Mesenchymal stem cell (in vitro differentiated cells and primary cell): ENCODE data around the gene PSORS1C1.

Experiments used
- DNase-seq: peaks from one replicate; pipeline ENCODE4 v3.0.0-alpha.2; 2013
- H2AFZ ChIP-seq: one replicate; pipeline ENCODE4 v1.6.1; 2013; ENCODE audit warnings: low read depth, mild to moderate bottlenecking, control low read depth, inconsistent platforms, low read length, moderate library complexity
- H2AK5ac ChIP-seq: 2 replicates; pipeline ENCODE4 v1.6.1; 2013; ENCODE audit warnings: low read length, moderate library complexity, mild to moderate bottlenecking, inconsistent platforms; ENCODE audit not compliant: severe bottlenecking
- H2BK120ac ChIP-seq: one replicate; pipeline ENCODE4 v1.6.1; 2013; ENCODE audit warnings: low read depth, mild to moderate bottlenecking, inconsistent platforms, low read length, moderate library complexity
- H2BK12ac ChIP-seq, 2 experiments: one replicate each; pipeline ENCODE4 v1.6.1; 2013; ENCODE audit warnings: inconsistent platforms in 2 of 2, low read length in 2 of 2, mild to moderate bottlenecking in 2 of 2, moderate library complexity in 2 of 2, control low read depth in 1 of 2
- H2BK15ac ChIP-seq: one replicate; pipeline ENCODE4 v1.6.1; 2013; ENCODE audit warnings: mild to moderate bottlenecking, low read depth, inconsistent platforms; ENCODE audit not compliant: poor library complexity, severe bottlenecking
- H2BK5ac ChIP-seq: 2 replicates; pipeline ENCODE4 v1.6.1; 2013; ENCODE audit warnings: low read depth, mild to moderate bottlenecking, low read length, control low read depth, inconsistent platforms; ENCODE audit not compliant: poor library complexity, severe bottlenecking
- H3K14ac ChIP-seq, 2 experiments: one replicate each; pipeline ENCODE4 v1.6.1; 2013; ENCODE audit warnings: inconsistent platforms in 2 of 2, low read length in 2 of 2, control low read depth in 1 of 2, mild to moderate bottlenecking in 1 of 2, moderate library complexity in 1 of 2
- H3K18ac ChIP-seq, 2 experiments: one replicate each; pipeline ENCODE4 v1.6.1; 2013; ENCODE audit warnings: inconsistent platforms in 2 of 2, low read length in 2 of 2, control low read depth in 1 of 2, low read depth in 1 of 2, mild to moderate bottlenecking in 1 of 2
- H3K23ac ChIP-seq, 2 experiments: one replicate each; pipeline ENCODE4 v1.6.1; 2013; ENCODE audit warnings: inconsistent platforms in 2 of 2, low read length in 2 of 2, mild to moderate bottlenecking in 2 of 2, moderate library complexity in 2 of 2, control low read depth in 1 of 2
- H3K27ac ChIP-seq: 2 replicates; pipeline ENCODE4 v1.5.1; 2013; ENCODE audit warnings: mild to moderate bottlenecking, moderate library complexity, low read length, control low read depth, inconsistent platforms; ENCODE audit not compliant: poor library complexity, severe bottlenecking
- H3K27me3 ChIP-seq, 2 experiments: 2 replicates each; pipeline versions ENCODE4 v1.6.1 to v1.7.0; 2013; ENCODE audit warnings: low read length in 2 of 2, mild to moderate bottlenecking in 2 of 2, moderate library complexity in 2 of 2, control low read depth in 1 of 2, inconsistent platforms in 1 of 2; ENCODE audit not compliant: control insufficient read depth in 1 of 2, insufficient read depth in 1 of 2
- H3K36me3 ChIP-seq, 2 experiments: 2 replicates each; pipeline versions ENCODE4 v1.6.1 to v1.7.0; 2013; ENCODE audit warnings: low read length in 2 of 2, control low read depth in 1 of 2, inconsistent platforms in 1 of 2, low read depth in 1 of 2, mild to moderate bottlenecking in 1 of 2; ENCODE audit not compliant: insufficient read depth in 2 of 2, control insufficient read depth in 1 of 2
- H3K4ac ChIP-seq, 2 experiments: one replicate each; pipeline ENCODE4 v1.6.1; 2013; ENCODE audit warnings: inconsistent platforms in 2 of 2, low read length in 2 of 2, mild to moderate bottlenecking in 2 of 2, moderate library complexity in 2 of 2, control low read depth in 1 of 2, low read depth in 1 of 2
- H3K4me1 ChIP-seq: 2 replicates; pipeline ENCODE4 v1.6.1; 2013; ENCODE audit warnings: low read depth, low read length, control low read depth; ENCODE audit not compliant: control insufficient read depth, insufficient read depth
- H3K4me2 ChIP-seq: 2 replicates; pipeline ENCODE4 v1.6.1; 2013; ENCODE audit warnings: low read length, mild to moderate bottlenecking, inconsistent platforms; ENCODE audit not compliant: poor library complexity, severe bottlenecking
- H3K4me3 ChIP-seq, 2 experiments: 2 replicates each; pipeline versions ENCODE4 v1.5.1 to v1.7.0; 2013; ENCODE audit warnings: low read length in 2 of 2, mild to moderate bottlenecking in 2 of 2, control low read depth in 1 of 2, low read depth in 1 of 2; ENCODE audit not compliant: insufficient read depth in 1 of 2
- H3K79me1 ChIP-seq: replicated peaks from 2 replicates; pipeline ENCODE4 v1.6.1; 2013; ENCODE audit warnings: mild to moderate bottlenecking, control low read depth, low read length, inconsistent platforms; ENCODE audit not compliant: poor library complexity, severe bottlenecking
- H3K9ac ChIP-seq: 2 replicates; pipeline ENCODE4 v1.7.0; 2013; ENCODE audit warnings: mild to moderate bottlenecking, low read length, moderate library complexity
- H3K9me3 ChIP-seq: 2 replicates; pipeline ENCODE4 v1.7.0; 2013; ENCODE audit warnings: mild to moderate bottlenecking, low read length; ENCODE audit not compliant: control insufficient read depth
- H4K8ac ChIP-seq: one replicate; pipeline ENCODE4 v1.6.1; 2013; ENCODE audit warnings: inconsistent platforms, mild to moderate bottlenecking, low read length, moderate library complexity
- H4K91ac ChIP-seq: one replicate; pipeline ENCODE4 v1.6.1; 2013; ENCODE audit warnings: mild to moderate bottlenecking, low read length, inconsistent platforms
- WGBS: methylation state at CpG from one replicate; pipeline ENCODE4 v1.1.7; 2013; ENCODE audit warnings: mixed read lengths; 5-methylcytosine and 5-hydroxymethylcytosine counted together

The PSORS1C1 gene

GRCh38 chr6:31173406-31173805 lies 58.8 kb downstream of the PSORS1C1 start:
- Histone ChIP-seq H2AFZ (no peak overlapping the region), H3K23ac (no peak overlapping the region), H3K27me3 (peaks cover 0 to 16% of the 10 kb centered on the region in 2 experiments), H3K4ac (no peak overlapping the region), H3K4me1 (peaks cover 18% of the 10 kb centered on the region), H2BK5ac (no peak overlapping the region), H3K4me3 (no peak overlapping the region), H2BK15ac (no peak overlapping the region), H3K36me3 (peaks cover 0 to 24% of the 10 kb centered on the region in 2 experiments), H3K14ac (no peak overlapping the region), H4K91ac (no peak overlapping the region), H2BK12ac (no peak overlapping the region), H3K9me3 (no peaks in the 10 kb centered on the region), H2AK5ac (no peak overlapping the region), H3K18ac (peak overlapping the region in 1 of 2 experiments; percentile 22), H2BK120ac (no peak overlapping the region), H4K8ac (no peak overlapping the region), H3K4me2 (no peak overlapping the region), H3K79me1 (peaks cover 45% of the 10 kb centered on the region), H3K9ac (no peak overlapping the region), H3K27ac (no peak overlapping the region)
- no peak for DNase-seq
- WGBS = 40% methylated on average over 3 of the region's 3 CpGs

- H2BK5ac ChIP-seq = no peak overlapping the region
- no peak overlapping the region for H3K4me2 ChIP-seq
- H3K9ac ChIP-seq = no peak overlapping the region
- H3K79me1 ChIP-seq = peaks cover 46% of the 10 kb centered on the region
- H4K8ac ChIP-seq = no peak overlapping the region
- no peaks in the 10 kb centered on the region for H3K9me3 ChIP-seq
- peaks cover 0 to 14% of the 10 kb centered on the region in 2 experiments for H3K27me3 ChIP-seq
- no peak overlapping the region for H3K18ac ChIP-seq
- WGBS = 96% methylated on average over 3 of the region's 5 CpGs
- H3K23ac ChIP-seq = no peak overlapping the region
- peaks cover 20% of the 10 kb centered on the region for H3K4me1 ChIP-seq
- no peak overlapping the region for H2AK5ac ChIP-seq
- H3K36me3 ChIP-seq = peaks cover 0 to 25% of the 10 kb centered on the region in 2 experiments
- H2BK15ac ChIP-seq = no peak overlapping the region
- H3K4ac ChIP-seq = no peak overlapping the region
- H3K4me3 ChIP-seq = no peak overlapping the region
- H4K91ac ChIP-seq = no peak overlapping the region
- H2BK12ac ChIP-seq = no peak overlapping the region
- DNase-seq = no peak
- no peak overlapping the region for H2BK120ac ChIP-seq
- H3K27ac ChIP-seq = no peak overlapping the region
- H3K14ac ChIP-seq = no peak overlapping the region
- H2AFZ ChIP-seq = no peak overlapping the region
Measured at GRCh38 chr6:31174378-31174777, 59.8 kb downstream of the PSORS1C1 start.

GRCh38 chr6:31175971-31176370 lies 61.4 kb downstream of the PSORS1C1 start:
- Histone ChIP-seq H2BK15ac (no peak overlapping the region), H2AK5ac (no peak overlapping the region), H3K79me1 (peaks cover 48% of the 10 kb centered on the region), H3K9ac (no peak overlapping the region), H2BK12ac (no peak overlapping the region), H4K8ac (no peak overlapping the region), H2AFZ (no peak overlapping the region), H3K27me3 (no peaks in the 10 kb centered on the region), H3K9me3 (no peaks in the 10 kb centered on the region), H3K4me3 (no peak overlapping the region), H3K36me3 (peaks cover 0 to 33% of the 10 kb centered on the region in 2 experiments), H2BK5ac (no peak overlapping the region), H3K23ac (no peak overlapping the region), H3K27ac (no peak overlapping the region), H3K4me2 (no peak overlapping the region), H2BK120ac (no peak overlapping the region), H3K18ac (no peak overlapping the region), H4K91ac (no peak overlapping the region), H3K14ac (no peak overlapping the region), H3K4me1 (peaks cover 18% of the 10 kb centered on the region), H3K4ac (no peak overlapping the region)
- 81% methylated on average over 3 of the region's 3 CpGs for WGBS
- no peak for DNase-seq

GRCh38 chr6:31178143-31179041 lies 63.8 kb downstream of the PSORS1C1 start:
- Histone ChIP-seq H3K79me1 (peaks cover 35% of the 10 kb centered on the region), H3K4me3 (no peak overlapping the region), H2BK12ac (no peak overlapping the region), H3K9me3 (no peaks in the 10 kb centered on the region), H3K4me1 (peaks cover 11% of the 10 kb centered on the region), H3K18ac (no peak overlapping the region), H2BK5ac (no peak overlapping the region), H3K4ac (no peak overlapping the region), H3K14ac (no peak overlapping the region), H3K23ac (no peak overlapping the region), H4K91ac (no peak overlapping the region), H3K9ac (no peak overlapping the region), H4K8ac (no peak overlapping the region), H3K36me3 (peaks cover 0 to 37% of the 10 kb centered on the region in 2 experiments), H2AK5ac (no peak overlapping the region), H2AFZ (no peak overlapping the region), H2BK120ac (no peak overlapping the region), H2BK15ac (no peak overlapping the region), H3K27ac (no peak overlapping the region), H3K27me3 (no peaks in the 10 kb centered on the region), H3K4me2 (no peak overlapping the region)
- DNase-seq = no peak
- WGBS = 75% methylated on average over 5 of the region's 8 CpGs
